ELF-1 (cell line): ENCODE data around the gene GPRIN3.
A peak's percentile ranks its signal among the peaks of the same experiment; 100 is the strongest.

Experiments used
- DNase-seq: peaks from one replicate; pipeline ENCODE4 v3.0.0-alpha.2; 2016; ENCODE audit warnings: low read depth, low spot score

Gene GPRIN3

DNA sequence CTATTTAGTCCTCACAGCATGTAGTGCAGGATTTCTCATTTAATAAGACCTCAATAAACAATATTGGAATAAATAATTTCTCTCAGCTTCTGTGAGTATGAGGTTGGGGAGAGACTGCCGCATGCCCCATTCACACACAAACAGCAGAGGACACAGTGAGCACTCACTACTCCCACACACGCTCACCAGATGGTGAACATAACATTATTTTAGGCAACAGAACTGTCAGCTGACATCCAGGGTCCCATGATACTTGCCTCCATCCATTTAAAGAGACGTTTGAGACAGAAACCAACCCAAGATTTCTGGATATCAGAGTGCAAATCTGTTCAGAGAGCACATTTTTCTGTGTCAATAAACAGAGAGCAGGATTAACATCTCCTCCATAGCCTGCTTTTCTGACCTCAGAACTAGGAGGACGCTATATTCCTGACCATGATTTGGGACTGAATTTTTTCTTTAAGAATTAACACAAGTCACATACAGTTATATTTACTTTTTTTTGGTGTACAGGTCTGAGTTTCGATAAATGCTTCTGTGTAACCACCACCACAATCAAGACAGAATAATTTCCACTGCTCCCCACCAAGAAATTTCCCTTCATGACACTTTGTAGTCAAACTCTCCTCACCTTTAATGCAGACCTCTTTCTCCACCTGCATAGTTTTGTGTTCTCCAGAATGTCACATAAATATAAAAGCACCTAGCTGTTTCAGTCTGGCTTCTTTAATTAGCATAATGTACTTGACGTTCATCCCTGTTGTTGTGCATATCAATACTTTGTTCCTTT, 16.7 kb downstream of the GPRIN3 start:
- no peak for DNase-seq

DNA sequence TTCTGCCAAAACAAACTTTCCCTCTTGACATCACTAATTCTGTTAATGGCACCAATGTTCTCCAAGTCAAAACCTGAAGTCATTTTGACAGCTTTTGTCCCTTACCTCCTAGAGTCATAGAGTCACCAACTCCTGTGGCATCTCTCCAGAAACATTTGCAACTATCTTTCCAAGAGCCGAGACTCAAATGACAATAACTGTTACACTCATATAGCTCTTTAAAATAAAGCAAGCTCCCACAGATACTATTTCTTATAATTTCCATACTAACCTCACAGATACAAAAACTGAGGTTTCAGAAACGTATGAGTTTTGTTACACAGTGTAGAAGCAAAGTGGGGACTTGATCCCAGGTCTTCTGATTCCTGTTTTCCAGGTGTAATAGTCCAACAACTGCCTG, 18.3 kb downstream of the GPRIN3 start:
- DNase-seq: no peak

DNA sequence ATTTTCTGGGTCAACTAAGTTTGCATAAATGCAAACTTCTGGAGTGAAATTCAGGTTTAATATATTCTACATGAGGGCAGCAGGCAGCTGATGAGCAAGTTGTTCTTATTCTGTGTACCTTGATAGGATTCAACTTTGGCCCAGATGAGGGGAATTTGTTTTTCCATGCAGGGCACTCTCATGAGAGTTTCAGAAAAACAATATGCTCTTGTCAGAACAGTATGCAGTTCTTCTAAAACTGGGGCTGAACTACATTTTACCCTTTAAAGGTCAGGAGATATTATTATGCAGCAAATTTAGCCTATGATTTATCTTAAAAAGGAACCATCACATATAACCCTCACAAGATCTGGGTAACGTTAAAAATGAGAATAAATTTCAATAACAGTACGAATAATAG, 19.2 kb downstream of the GPRIN3 start:
- DNase-seq: no peak

DNA sequence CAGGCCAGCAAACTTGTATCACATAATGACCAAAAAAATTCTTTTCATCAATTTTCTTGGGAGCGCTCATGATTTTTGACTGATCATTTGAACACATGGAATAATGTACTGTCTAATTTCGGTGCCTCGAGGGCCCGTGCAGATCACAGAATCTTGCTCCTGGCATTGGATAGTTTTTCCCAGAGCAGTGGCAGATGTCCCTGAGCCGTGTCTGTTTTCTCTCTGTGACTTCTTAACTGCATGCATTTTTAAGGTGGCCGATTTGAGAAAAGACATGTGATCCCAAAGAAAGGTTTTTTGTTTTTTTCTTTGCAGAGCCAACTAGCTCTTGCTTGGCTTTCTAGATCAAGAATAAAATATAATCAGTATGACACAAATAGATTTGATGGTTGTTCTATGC, 19.7 kb downstream of the GPRIN3 start:
- no peak for DNase-seq

DNA sequence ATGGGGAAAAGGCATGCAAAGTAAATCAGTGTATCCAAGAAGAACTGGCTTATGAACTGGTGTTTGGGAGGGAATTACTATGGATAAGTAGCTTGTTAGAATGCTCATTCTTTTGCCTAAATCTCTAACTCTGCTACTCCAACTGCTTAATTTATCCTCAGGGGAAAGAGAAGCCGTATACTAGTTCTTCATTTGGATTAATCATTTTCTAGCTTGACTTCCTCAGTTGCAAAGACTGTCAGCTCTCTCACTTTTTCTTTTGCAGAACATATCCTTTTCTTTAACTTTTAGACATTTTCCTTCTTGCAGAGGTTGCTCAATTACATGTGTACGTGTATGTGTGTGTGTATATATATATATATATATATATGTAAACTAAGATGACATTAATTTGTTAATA, 21.9 kb downstream of the GPRIN3 start:
- DNase-seq: no peak

DNA sequence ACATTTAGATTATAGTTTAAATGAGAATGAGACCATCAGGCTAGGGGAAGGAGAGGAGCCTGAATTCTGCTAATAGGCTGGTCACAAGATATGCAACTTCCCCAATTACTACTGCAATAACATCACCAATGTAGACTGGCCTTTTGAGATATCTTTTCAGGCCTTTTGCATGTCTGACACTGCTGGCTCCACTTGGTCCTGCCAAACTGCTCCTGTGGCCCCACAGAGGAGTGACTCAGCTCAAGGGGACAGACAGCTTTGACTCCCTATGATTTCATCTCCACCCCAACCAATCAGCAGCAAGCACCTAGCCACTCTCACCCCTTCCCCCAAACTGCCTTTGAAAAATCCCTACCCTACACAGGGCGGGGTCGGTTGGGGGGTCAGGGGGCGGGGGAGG, 22.8 kb downstream of the GPRIN3 start:
- DNase-seq: no peak

DNA sequence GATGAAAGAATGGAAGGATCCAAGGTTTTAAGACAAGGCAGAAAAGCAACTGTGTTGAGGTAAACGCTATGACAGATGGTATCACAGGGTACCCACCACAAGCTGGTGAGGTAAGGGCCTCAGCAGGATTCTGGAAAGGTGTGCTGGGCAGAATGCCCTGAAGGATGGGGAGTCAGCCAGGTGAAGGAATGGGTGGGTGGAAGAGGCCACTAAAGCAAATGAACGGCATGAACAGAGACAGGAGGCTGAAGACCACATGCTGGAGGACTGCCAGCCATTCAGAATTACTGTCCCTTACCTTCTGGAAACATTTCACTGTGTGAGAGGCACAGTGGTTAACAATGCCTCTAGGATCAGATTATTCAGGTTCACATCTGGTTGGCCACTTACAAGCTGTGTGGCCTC, 23.6 kb downstream of the GPRIN3 start:
- peak; percentile 16 for DNase-seq

DNA sequence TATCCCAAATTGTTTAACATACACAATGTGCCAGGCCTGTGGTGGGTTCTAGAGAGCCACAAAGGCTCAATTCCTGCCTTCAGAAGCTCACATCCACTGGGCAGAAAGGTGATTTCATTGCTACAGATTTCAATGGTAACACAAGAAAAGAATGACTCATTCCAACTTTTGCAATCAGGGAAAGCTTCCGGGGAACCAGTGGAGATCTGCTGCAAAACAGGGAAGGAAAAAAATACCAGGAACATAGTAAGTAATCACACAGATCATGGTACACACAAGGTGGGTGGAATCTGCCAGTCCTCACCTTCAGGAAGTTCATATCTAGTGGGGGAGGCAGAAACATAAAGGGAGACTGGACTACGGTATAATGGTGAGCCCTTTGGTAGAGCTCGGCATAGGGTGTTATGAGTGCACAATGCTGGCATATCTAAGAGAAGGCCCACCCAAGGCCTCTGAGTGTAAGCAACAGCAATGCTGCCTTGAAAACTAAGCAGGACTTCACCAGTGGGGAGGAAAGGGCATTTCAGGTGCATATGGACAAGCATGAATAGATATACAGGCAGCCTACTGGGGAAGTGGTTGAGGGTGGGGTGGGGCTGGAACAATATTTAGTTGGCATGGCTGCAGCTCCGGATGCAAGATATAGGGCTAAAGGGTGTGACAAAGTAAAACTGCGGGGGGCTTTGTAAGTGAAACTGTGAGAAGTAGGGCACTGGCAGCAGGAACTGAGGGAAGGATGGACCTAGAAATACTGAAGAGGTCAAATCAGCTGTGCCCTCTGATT, 24.2 kb downstream of the GPRIN3 start:
- DNase-seq: no peak

DNA sequence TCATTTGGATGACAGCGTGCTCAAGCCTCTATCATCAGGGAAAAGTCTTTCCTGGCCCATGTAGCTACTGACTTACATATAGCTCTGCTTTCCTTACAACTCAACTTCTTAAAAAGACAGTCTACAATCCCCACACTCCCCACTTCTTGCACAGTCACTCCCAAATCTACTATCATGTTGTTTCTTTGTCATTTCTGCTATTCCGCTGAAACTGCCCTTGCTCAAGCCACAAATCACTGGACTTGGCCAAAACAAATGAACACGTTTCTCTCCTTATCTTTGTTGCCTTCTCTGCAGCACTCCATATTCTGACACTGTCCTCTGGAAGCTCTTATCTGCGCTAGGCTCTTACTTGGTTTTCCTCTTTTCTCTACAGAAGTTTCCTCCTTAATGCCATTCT, 28.2 kb downstream of the GPRIN3 start:
- DNase-seq: no peak

DNA sequence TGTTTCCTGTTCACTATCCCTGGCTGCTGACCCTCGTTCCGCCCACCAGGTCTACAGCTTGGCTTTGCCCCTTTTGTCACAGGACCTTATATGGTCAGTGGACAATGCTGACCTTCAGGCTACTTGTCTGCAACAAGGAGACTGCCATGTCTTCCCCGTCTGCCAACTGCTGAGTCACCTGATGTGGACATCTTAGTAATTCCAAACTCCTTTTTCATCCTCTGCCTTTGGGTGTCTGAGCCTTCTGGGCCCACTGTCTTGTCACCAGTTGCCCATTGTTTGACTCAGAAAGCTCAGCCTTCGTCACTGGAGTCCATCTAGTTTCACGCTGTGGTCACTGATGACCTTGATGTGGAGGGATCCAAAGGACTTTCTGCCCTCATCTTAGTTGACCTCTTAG, 30.2 kb downstream of the GPRIN3 start:
- DNase-seq: no peak

DNA sequence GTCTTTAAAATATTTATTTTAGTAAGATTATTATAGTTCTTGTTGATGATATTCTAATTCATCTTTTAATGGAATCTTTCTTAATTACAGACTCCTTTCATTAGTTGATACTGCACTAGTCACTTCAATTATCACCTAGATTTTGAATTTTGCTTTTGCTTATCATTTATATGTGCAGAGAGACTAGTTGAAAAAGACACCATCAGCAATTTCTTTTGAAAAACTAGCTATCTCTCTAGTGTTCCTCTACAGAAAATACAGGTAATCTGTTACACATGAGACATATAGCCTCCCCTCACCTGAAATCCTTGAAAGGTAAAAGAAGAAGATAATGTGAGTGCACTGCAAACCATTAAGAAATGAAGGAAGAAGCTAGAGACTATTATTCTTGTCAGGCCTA, 31.3 kb downstream of the GPRIN3 start:
- no peak for DNase-seq

DNA sequence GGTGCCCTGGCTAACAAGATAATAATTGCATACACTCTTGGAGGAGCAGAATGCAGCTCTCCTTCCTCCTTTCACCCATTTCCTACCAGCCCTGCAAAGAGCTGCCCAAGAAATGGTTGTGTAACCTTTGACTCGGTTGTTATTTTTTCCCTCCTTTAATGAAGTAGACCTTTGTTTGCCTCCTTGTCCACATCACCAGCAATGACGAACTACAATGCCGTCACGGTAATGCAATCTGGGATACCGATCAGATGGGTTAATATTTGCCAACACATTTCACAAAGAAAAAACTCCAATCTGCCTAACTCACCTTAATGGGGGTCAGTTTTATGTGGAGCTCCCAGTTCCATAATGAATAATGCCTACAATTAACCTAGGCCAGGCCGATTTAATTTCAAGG, 32.0 kb downstream of the GPRIN3 start:
- DNase-seq: no peak

DNA sequence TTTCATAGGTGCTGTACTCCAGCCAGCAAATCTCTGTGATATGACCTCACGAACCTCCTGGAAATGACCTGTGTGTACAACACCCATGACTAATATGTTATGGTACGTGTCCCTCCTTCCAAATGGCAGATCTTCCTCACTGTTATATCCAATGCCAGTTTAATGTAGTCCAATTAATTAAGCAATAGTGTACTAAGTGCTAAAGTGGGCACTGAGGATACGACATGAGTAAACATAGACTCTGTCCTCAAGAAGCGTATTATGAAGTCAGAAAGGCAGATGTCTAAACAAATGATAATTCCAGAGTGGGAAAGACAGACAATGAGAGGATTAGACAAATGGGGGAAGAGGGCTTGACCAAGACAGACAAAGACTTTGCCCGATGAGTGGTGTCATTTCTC, 33.9 kb downstream of the GPRIN3 start:
- DNase-seq: no peak

DNA sequence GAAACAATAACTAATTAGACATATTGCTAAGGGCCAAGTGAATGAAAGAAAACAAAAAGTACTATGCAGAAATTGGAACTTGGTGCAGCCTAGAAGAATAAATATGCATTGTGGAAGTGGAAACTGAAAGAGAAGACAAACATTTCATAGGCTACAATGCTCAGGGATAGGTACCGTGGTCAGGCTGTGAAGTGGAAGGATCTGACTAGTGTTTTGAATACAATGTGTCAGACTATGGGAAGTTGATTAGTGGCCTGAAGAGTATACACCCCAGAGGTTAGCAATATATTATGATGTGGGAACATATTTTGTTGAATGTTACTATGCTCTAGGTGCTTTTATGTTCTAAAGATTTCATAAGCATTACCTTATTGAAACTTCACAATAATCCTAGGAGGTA, 36.8 kb downstream of the GPRIN3 start:
- no peak for DNase-seq

DNA sequence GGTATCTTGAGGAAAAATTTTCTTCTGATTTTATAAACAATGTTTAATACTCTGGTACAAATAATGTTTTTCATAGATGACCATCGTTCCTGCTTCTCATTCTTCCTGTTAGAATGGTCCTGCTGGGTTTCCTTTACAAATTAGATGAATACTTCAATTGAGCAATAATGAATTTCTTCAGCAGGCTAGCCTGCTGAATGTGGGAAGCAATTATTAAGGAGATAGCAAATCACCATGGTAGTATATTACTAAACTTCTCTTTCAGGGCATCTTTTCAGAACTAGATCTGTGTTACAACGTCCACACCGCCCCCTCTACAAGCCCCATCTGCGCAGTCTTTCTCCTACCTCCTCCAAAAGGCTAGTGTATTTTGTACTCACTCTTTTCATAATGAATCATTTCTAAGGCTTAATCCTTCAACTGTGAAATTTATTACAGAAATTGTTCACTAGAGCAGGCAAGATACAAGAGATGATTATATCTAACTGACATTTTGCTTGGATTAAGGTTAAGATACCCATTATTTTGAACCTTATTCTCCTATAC, 38.4 kb downstream of the GPRIN3 start:
- DNase-seq: no peak

DNA sequence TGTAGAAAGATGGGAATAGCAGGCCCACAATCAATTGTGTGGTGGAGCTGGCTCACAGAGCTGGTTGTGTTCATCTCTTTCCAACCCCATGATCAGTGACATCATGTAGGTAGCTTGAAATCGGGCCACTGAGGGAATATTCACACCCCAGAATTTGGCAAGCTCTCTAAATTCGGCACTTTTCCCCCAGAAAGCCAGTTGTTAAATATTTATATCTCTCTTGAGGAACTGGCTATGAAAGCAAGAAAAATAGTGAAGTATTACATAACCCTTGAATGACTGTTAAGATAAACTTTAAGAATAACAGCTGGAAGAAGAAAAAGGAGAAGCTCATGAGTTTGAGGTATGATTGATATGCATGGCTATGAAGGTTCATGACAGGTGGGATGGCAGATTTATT, 38.9 kb downstream of the GPRIN3 start:
- DNase-seq: no peak

DNA sequence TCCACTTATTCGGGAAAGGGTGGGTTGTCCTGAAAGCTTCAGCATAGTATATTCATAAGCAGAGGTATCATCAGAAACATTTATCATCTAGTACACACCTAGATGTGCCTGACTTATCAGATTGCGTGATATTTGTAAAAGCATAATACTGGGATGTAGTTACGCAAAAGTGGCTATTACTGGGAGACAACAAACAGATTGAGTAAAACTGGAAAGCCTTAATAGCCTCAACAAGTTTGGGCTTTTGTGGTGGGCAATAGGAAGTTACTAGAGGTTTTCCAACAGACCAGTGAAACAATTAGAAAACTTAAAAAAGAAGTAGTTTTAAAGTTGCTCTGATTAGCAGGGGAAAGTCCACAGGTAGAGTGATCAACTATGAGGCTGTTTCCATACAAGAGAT, 39.8 kb downstream of the GPRIN3 start:
- DNase-seq: no peak

DNA sequence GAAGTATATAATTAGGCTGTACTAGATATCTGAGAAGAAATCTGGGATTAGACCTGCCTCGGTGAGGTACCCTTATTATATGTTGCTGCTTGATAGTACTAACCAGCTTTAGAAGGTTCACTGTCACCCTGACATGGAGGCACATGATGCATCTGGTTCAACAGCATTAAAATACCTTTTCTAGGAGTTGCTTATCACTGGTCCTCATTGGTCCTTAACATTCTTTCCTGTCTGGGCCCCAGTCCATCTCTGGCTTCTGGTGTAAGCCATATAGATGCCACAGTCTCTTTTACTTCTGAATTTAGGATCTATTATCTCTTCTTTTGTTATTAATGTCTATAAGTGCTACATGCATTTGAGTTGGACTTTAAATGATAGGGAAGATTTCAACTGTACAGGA, 40.2 kb downstream of the GPRIN3 start:
- DNase-seq: no peak

DNA sequence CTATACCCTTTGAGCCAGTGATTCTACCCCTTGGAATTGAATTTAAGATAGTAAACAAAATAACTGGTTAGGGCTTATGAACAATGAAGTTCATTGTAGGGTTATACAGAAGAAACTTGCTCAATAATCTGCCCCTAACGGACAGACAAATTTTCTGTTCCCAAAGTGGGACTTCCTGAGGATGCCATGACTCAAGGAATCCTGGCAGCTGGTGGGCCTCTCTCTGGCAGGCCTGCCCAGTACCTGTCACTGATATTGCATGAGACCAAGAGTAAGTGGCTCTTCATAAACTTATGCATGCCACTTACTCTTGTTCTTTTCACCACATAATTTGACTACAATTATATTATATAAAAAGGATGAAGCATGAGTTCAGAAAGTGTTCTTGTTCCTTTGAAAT, 41.5 kb downstream of the GPRIN3 start:
- no peak for DNase-seq

DNA sequence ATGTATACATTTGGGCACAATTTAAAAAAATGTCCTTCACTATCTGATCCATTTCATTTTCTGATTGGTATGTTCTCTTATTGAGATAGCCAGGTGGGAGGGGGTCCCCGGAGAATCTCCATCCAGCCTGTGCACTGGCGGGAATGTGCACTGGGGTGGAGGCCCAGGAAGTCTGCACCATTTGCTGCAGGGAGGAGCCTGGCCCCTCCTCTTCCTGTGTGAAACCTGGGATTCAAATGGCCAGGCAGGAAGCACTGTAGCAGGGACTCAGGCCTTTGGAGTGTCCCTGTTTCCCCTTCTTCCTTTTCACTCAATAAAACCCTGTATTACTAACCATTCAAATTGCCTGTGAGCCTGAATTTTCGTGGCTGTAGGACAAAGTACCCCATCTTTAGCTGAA, 44.3 kb downstream of the GPRIN3 start:
- DNase-seq: no peak

DNA sequence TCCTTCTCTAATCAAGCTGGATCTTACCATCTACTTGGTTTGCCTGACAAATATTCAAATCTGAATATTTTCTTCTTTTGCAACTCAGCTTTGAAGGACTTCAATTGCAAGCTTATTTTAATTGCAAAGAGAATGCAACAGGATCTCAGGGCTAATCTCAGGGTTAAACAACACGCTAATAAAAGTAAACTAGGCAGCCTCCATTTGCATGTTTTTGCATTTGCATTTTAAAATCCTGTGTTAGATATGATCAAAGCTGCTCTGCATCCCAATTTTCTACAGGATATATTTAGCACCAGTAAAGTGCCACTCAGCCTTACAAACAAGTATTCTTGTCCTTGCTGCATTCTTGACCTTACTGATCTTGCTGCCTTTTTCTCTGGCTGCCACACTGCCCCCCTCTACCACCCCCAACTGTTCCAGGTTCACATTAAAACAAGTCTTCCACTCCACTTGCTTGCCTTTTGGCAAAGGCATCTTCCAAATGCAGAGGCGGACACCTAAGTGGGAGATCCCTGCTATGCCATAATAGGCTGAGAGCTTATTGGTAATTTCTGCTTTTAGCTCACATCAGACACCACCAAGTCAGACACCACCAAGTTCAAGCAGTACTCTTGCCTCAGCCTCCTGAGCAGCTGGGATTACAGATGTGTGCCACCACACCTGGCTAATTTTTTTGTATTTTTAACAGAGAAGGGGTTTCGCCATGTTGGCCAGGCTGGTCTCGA, 48.1 kb downstream of the GPRIN3 start:
- no peak for DNase-seq

DNA sequence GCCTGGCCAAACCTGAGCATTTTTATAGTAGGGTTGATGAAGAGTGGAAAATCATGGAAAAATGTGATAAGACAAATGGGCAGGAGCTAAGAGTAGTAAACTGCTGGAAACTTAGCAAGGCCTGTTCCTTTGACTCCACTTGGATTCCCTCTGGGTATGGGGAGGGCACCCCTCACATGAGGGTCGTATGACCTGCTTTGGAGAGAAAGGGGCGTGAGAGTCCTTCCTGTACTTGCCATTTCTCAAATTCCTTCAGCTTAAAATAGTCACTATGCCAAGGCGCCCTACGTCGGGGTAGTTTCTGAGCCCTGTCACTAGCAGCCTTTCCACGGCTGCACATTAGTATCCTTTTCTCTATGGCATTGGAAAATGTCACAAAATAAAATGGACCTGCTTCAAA, 49.1 kb downstream of the GPRIN3 start:
- DNase-seq: no peak
